ENCODE results near the gene KCTD3.

KCTD3 gene

GRCh38 chr1:215606564-215607168, 39.6 kb downstream of the KCTD3 start:
- DNase-seq: no peak

GRCh38 chr1:215607412-215607811, 40.3 kb downstream of the KCTD3 start:
- DNase-seq: no peak

GRCh38 chr1:215608646-215609045, 41.5 kb downstream of the KCTD3 start:
- no peak for DNase-seq

- DNase-seq: no peak
These were observed 45.3 kb downstream of the KCTD3 start for GRCh38 chr1:215612391-215612790.

GRCh38 chr1:215617979-215618378, 50.9 kb downstream of the KCTD3 start:
- DNase-seq: no peak

- no peak for DNase-seq
These were observed 56.1 kb downstream of the KCTD3 start for GRCh38 chr1:215623162-215623561.

- no peak for DNase-seq
These were observed 58.8 kb downstream of the KCTD3 start for GRCh38 chr1:215625949-215626348.

GRCh38 chr1:215631040-215631439, 63.9 kb downstream of the KCTD3 start:
- DNase-seq: no peak

GRCh38 chr1:215631489-215631888, 64.4 kb downstream of the KCTD3 start:
- no peak for DNase-seq

GRCh38 chr1:215635827-215636226, 68.7 kb downstream of the KCTD3 start:
- DNase-seq: no peak

GRCh38 chr1:215636258-215636965, 69.3 kb downstream of the KCTD3 start:
- no peak for DNase-seq

- no peak for DNase-seq
These were observed 70.0 kb downstream of the KCTD3 start for GRCh38 chr1:215637041-215637573.

GRCh38 chr1:215640429-215641148, 73.5 kb downstream of the KCTD3 start:
- no peak for DNase-seq

- DNase-seq: no peak
These were observed 76.7 kb downstream of the KCTD3 start for GRCh38 chr1:215643592-215644321.

GRCh38 chr1:215645182-215645581, 78.1 kb downstream of the KCTD3 start:
- no peak for DNase-seq

GRCh38 chr1:215645861-215646260, 78.8 kb downstream of the KCTD3 start:
- no peak for DNase-seq

GRCh38 chr1:215647738-215648137, 80.6 kb downstream of the KCTD3 start:
- DNase-seq: no peak

GRCh38 chr1:215648957-215649356, 81.9 kb downstream of the KCTD3 start:
- no peak for DNase-seq

- DNase-seq: no peak
These were observed 83.5 kb downstream of the KCTD3 start for GRCh38 chr1:215650446-215651149.

- no peak for DNase-seq
These were observed 84.8 kb downstream of the KCTD3 start for GRCh38 chr1:215651867-215652266.

- no peak for DNase-seq
These were observed 85.3 kb downstream of the KCTD3 start for GRCh38 chr1:215652371-215652770.

GRCh38 chr1:215657047-215657446, 89.9 kb downstream of the KCTD3 start:
- no peak for DNase-seq

GRCh38 chr1:215660259-215660658, 93.2 kb downstream of the KCTD3 start:
- DNase-seq: no peak
